ENCODE measurements around the gene GAS7.

DNA sequence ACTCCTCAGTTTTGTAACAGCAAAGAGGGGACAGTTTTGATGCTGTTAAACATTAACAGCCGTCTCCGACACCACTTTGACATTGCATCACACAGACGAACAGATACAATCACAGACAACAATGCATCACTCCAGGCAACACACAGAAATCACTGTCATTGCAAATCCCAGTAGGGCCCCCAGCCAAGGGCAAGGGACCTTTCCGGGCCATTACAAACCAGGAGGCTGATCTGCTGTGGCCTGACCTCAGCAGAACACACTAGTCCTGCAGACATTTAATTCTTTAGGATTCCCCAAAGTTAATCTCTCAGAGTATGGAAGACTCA is 157.2 kb downstream of the GAS7 start:
- TF ChIP-seq, protein P1, sequence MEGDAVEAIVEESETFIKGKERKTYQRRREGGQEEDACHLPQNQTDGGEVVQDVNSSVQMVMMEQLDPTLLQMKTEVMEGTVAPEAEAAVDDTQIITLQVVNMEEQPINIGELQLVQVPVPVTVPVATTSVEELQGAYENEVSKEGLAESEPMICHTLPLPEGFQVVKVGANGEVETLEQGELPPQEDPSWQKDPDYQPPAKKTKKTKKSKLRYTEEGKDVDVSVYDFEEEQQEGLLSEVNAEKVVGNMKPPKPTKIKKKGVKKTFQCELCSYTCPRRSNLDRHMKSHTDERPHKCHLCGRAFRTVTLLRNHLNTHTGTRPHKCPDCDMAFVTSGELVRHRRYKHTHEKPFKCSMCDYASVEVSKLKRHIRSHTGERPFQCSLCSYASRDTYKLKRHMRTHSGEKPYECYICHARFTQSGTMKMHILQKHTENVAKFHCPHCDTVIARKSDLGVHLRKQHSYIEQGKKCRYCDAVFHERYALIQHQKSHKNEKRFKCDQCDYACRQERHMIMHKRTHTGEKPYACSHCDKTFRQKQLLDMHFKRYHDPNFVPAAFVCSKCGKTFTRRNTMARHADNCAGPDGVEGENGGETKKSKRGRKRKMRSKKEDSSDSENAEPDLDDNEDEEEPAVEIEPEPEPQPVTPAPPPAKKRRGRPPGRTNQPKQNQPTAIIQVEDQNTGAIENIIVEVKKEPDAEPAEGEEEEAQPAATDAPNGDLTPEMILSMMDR (IDR thresholded peaks at IDR 0.05; ENCODE audit: insufficient read depth, low read length): no peak
- TF ChIP-seq POLR2AphosphoS5 (IDR thresholded peaks at IDR 0.05; ENCODE audit: low read depth): no peak
- no peak for TF ChIP-seq SPI1 (IDR thresholded peaks at IDR 0.05; ENCODE audit: borderline replicate concordance, low read depth)
- TF ChIP-seq GABPA (IDR thresholded peaks at IDR 0.05; ENCODE audit: low read depth): no peak
- TF ChIP-seq, protein P2, sequence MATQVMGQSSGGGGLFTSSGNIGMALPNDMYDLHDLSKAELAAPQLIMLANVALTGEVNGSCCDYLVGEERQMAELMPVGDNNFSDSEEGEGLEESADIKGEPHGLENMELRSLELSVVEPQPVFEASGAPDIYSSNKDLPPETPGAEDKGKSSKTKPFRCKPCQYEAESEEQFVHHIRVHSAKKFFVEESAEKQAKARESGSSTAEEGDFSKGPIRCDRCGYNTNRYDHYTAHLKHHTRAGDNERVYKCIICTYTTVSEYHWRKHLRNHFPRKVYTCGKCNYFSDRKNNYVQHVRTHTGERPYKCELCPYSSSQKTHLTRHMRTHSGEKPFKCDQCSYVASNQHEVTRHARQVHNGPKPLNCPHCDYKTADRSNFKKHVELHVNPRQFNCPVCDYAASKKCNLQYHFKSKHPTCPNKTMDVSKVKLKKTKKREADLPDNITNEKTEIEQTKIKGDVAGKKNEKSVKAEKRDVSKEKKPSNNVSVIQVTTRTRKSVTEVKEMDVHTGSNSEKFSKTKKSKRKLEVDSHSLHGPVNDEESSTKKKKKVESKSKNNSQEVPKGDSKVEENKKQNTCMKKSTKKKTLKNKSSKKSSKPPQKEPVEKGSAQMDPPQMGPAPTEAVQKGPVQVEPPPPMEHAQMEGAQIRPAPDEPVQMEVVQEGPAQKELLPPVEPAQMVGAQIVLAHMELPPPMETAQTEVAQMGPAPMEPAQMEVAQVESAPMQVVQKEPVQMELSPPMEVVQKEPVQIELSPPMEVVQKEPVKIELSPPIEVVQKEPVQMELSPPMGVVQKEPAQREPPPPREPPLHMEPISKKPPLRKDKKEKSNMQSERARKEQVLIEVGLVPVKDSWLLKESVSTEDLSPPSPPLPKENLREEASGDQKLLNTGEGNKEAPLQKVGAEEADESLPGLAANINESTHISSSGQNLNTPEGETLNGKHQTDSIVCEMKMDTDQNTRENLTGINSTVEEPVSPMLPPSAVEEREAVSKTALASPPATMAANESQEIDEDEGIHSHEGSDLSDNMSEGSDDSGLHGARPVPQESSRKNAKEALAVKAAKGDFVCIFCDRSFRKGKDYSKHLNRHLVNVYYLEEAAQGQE (IDR thresholded peaks at IDR 0.05; ENCODE audit: insufficient replicate concordance, low read depth): no peak
